Activated CD4-positive, alpha-beta T cell treated with anti-CD3 and anti-CD28 coated beads, Interleukin-2, Interleukin-4, amounts not matched to agents 100 ng/mL and 50 ng/mL, durations not matched to agents 16 hours and 8 hours (primary cell): ENCODE measurements around the gene GFY.
A peak's percentile ranks its signal among the peaks of the same experiment; 100 is the strongest.

Experiments
- DNase-seq: peaks from one replicate; pipeline ENCODE4 v3.0.0-alpha.2; 2020; ENCODE audit warnings: low spot score

GFY gene

GRCh38 chr19:49428547-49429451 is 3.6 kb downstream of the GFY start:
- no peak for DNase-seq

- DNase-seq, result no peak
These were observed 5.0 kb downstream of the GFY start for GRCh38 chr19:49430172-49430677.

GRCh38 chr19:49430678-49431329 is 5.6 kb downstream of the GFY start:
- DNase-seq, result no peak

- no peak for DNase-seq
These were observed 6.2 kb downstream of the GFY start for GRCh38 chr19:49431330-49431749.

GRCh38 chr19:49432141-49433073 is 7.2 kb downstream of the GFY start:
- no peak for DNase-seq

GRCh38 chr19:49433240-49433901 is 8.2 kb downstream of the GFY start:
- DNase-seq, result no peak

- no peak for DNase-seq
These were observed 9.9 kb downstream of the GFY start for GRCh38 chr19:49434907-49435583.

- DNase-seq, result no peak
These were observed 10.5 kb downstream of the GFY start for GRCh38 chr19:49435670-49436069.

- DNase-seq, result peak; percentile 58
These were observed 11.3 kb downstream of the GFY start for GRCh38 chr19:49436381-49437017.

GRCh38 chr19:49437231-49437630 is 12.0 kb downstream of the GFY start:
- no peak for DNase-seq

GRCh38 chr19:49438261-49438660 is 13.1 kb downstream of the GFY start:
- no peak for DNase-seq

GRCh38 chr19:49439836-49440235 is 14.6 kb downstream of the GFY start:
- DNase-seq, result no peak

GRCh38 chr19:49440439-49441209 is 15.4 kb downstream of the GFY start:
- no peak for DNase-seq

GRCh38 chr19:49441210-49441959 is 16.2 kb downstream of the GFY start, which contains the start of gene SLC17A7:
TSS of gene SLC17A7 (minus strand) at chr19:49441527. CDS start at chr19:49441379, 148 bp downstream.
- no peak for DNase-seq

GRCh38 chr19:49441960-49442350 is 16.8 kb downstream of the GFY start:
- DNase-seq, result no peak

- no peak for DNase-seq
These were observed 17.2 kb downstream of the GFY start for GRCh38 chr19:49442354-49442753.

GRCh38 chr19:49442771-49443365 is 17.7 kb downstream of the GFY start:
- peak; percentile 70 for DNase-seq

GRCh38 chr19:49443366-49444099 is 18.3 kb downstream of the GFY start:
- DNase-seq, result peak; percentile 94
